ENCODE results near the gene MAP4K5. TPM values are rescaled to one million over a fixed set of nuclear protein-coding genes. Genes with fewer than 3 reads are reported as not detected.
A peak's percentile ranks its signal among the peaks of the same experiment; 100 is the strongest.
"Not testable (repeated sequence)": the region's sequence is repeated elsewhere in the genome, so short reads cannot be mapped to it uniquely, and the experiment has no call there.

The MAP4K5 gene
- total and polyA plus RNA-seq, 2 experiments from 2014 or later, result 98.0 to 166 TPM

DNA sequence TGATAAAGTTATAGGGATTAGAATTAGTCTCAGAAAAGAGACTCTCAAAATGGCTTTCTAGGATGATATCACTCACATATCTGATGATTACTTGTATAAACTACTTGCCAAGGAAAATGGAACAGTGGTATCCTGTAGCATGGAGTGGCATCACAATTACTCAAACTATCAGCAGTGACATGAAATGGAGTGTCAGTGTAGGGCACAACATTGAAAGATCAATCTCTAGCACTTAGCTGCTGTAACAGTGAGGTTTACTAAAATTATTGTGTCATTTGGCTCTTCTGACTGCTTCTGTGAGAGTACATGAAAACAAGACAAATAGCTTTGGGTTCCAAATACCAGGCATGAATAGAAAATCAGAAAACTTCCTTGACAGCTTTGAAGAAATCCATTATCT is 6.7 kb upstream of the MAP4K5 start:
- H3K36me3 ChIP-seq (ENCODE audit: low read depth), result no peaks in the 10 kb centered on the region
- no peaks in the 10 kb centered on the region for H3K9me2 ChIP-seq (ENCODE audit: insufficient read depth)
- H3K9me3 ChIP-seq (ENCODE audit: low read depth), result no peaks in the 10 kb centered on the region
- H3K79me2 ChIP-seq (ENCODE audit: insufficient read depth), result no peaks in the 10 kb centered on the region
- no peaks in the 10 kb centered on the region for H3F3A ChIP-seq (ENCODE audit: insufficient read depth)
- TF ChIP-seq EZH2 (IDR thresholded peaks at IDR 0.05; ENCODE audit: insufficient read depth, poor library complexity, severe bottlenecking), result no peak
- no peak for TF ChIP-seq EZH2phosphoT487 (IDR thresholded peaks at IDR 0.05; ENCODE audit: insufficient read depth, low read depth)
- no peak overlapping the region for H3K27ac ChIP-seq
- H4K20me1 ChIP-seq (ENCODE audit: insufficient read depth), result no peaks in the 10 kb centered on the region
- H3K4me2 ChIP-seq (ENCODE audit: unreplicated experiment), result no peak overlapping the region
- no peak overlapping the region for H2AFZ ChIP-seq
- no peak overlapping the region for H3K9ac ChIP-seq
- no peaks in the 10 kb centered on the region for H3K27me3 ChIP-seq (replicated peaks; ENCODE audit: insufficient read depth)
- H3K4me1 ChIP-seq (ENCODE audit: insufficient read depth), result no peaks in the 10 kb centered on the region
- DNase-seq, result no peak
- no peak overlapping the region for H3K4me3 ChIP-seq
- in situ Hi-C loops (cut with MboI), result loop anchor here (10.0 to 25.0 kb wide), 2 partner anchors 214 to 677 kb away; partner anchors contain the start of gene NEMF

DNA sequence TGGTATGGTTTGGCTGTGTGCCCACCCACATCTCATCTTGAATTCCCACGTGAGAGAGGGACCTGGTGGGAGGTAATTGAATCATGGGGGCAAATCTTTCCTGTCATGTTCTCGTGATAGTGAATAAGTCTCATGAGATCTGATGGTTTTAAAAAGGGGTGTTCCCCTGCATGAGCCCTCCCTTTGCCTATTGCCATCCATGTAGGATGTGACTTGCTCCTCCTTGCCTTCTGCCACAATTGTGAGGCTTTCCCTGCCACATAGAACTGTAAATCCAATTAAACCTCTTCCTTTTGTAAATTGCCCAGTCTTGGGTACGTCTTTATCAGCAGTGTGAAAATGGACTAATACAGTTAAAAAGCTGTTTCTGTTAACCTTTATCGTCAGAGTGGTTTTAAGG is 5.7 kb upstream of the MAP4K5 start:
- H2AFZ ChIP-seq; H3K79me2 ChIP-seq (ENCODE audit: insufficient read depth); H3K36me3 ChIP-seq (ENCODE audit: low read depth); H3K4me1 ChIP-seq (ENCODE audit: insufficient read depth); H3K9me3 ChIP-seq (ENCODE audit: low read depth); H3K27me3 ChIP-seq (replicated peaks; ENCODE audit: insufficient read depth); H3K27ac ChIP-seq; H3F3A ChIP-seq (ENCODE audit: insufficient read depth); H3K9me2 ChIP-seq (ENCODE audit: insufficient read depth); DNase-seq; H3K4me2 ChIP-seq (ENCODE audit: unreplicated experiment); H4K20me1 ChIP-seq (ENCODE audit: insufficient read depth); H3K4me3 ChIP-seq; H3K9ac ChIP-seq: not testable (repeated sequence)
- in situ Hi-C loops (cut with MboI), result loop anchor here (10.0 to 25.0 kb wide), 2 partner anchors 213 to 676 kb away; partner anchors contain the start of gene NEMF
- 50 to 56% methylated on average over 4 of the region's 4 CpGs for WGBS, 2 experiments (ENCODE audit: low coverage in 1 of 2, low lambda C conversion rate in 2 of 2, missing lambda C conversion rate in 2 of 2)

DNA sequence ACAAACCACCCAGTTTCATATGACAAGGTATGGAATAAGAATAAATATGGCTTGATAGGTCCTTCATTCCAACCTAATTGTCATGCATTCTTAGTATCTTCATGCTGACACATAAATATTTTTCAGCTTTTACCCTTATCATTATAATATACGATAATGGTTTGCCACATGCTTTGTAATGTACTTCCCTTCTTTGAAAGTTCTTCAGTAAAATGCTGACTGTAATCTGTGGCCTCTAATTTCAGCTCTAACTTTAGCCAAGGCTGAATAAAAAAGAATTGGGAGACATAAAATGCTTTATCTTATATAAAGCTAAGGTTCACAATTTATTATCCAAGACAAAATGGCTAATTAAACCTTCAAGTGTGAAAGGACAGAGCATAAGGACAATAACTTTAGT is 2.6 kb upstream of the MAP4K5 start:
- TF ChIP-seq EZH2 (IDR thresholded peaks at IDR 0.05; ENCODE audit: insufficient read depth, poor library complexity, severe bottlenecking) (no peak), EZH2phosphoT487 (IDR thresholded peaks at IDR 0.05; ENCODE audit: insufficient read depth, low read depth) (no peak)
- Histone ChIP-seq H3K9ac (no peak overlapping the region), H3K27ac (no peak overlapping the region), H3K4me1 (ENCODE audit: insufficient read depth) (peaks cover 2% of the 10 kb centered on the region; the same call in 1 of the 2 replicates), H3K79me2 (ENCODE audit: insufficient read depth) (peaks cover 23% of the 10 kb centered on the region), H3F3A (ENCODE audit: insufficient read depth) (peaks cover 17% of the 10 kb centered on the region), H3K9me3 (ENCODE audit: low read depth) (no peaks in the 10 kb centered on the region), H3K4me3 (no peak overlapping the region), H3K4me2 (ENCODE audit: unreplicated experiment) (no peak overlapping the region), H3K9me2 (ENCODE audit: insufficient read depth) (no peaks in the 10 kb centered on the region), H3K27me3 (replicated peaks; ENCODE audit: insufficient read depth) (no peaks in the 10 kb centered on the region), H2AFZ (no peak overlapping the region), H4K20me1 (ENCODE audit: insufficient read depth) (no peaks in the 10 kb centered on the region), H3K36me3 (ENCODE audit: low read depth) (no peaks in the 10 kb centered on the region)
- in situ Hi-C loops (cut with MboI), result loop anchor here (10.0 to 25.0 kb wide), 2 partner anchors 210 to 673 kb away; partner anchors contain the start of gene NEMF
- no peak for DNase-seq
- 43 to 72% methylated on average over 1 of the region's 1 CpG for WGBS, 2 experiments (ENCODE audit: low coverage in 1 of 2, low lambda C conversion rate in 2 of 2, missing lambda C conversion rate in 2 of 2)

DNA sequence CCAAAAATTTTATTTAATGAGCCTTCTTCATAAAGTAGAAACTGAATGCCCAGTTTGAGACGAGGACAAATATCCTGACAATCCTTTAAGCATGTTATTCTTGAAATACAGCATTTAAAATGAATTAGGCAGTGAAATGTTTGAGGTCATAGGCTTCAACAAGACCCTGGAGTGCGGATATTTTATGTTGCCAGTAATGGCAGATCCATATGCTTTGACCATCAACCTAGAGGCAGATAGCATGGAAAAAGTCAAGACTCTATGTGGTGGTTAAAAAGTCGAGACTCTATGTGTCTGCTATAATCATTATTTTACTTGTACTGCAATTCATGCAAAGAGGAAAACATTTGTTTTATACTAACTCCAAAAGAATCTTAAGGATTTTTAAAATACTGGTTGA is 2.0 kb upstream of the MAP4K5 start:
- Histone ChIP-seq H3K27ac (no peak overlapping the region), H4K20me1 (ENCODE audit: insufficient read depth) (no peaks in the 10 kb centered on the region), H3K4me2 (ENCODE audit: unreplicated experiment) (no peak overlapping the region), H2AFZ (no peak overlapping the region), H3K79me2 (ENCODE audit: insufficient read depth) (peaks cover 29% of the 10 kb centered on the region), H3K27me3 (replicated peaks; ENCODE audit: insufficient read depth) (no peaks in the 10 kb centered on the region), H3K36me3 (ENCODE audit: low read depth) (no peaks in the 10 kb centered on the region), H3K9me2 (ENCODE audit: insufficient read depth) (no peaks in the 10 kb centered on the region), H3K4me1 (ENCODE audit: insufficient read depth) (peaks cover 8% of the 10 kb centered on the region), H3K9ac (no peak overlapping the region), H3K9me3 (ENCODE audit: low read depth) (no peaks in the 10 kb centered on the region), H3K4me3 (no peak overlapping the region), H3F3A (ENCODE audit: insufficient read depth) (peaks cover 23% of the 10 kb centered on the region)
- WGBS, 2 experiments (ENCODE audit: low coverage in 1 of 2, low lambda C conversion rate in 2 of 2, missing lambda C conversion rate in 2 of 2), result 51 to 52% methylated on average over 3 of the region's 3 CpGs
- TF ChIP-seq EZH2phosphoT487 (IDR thresholded peaks at IDR 0.05; ENCODE audit: insufficient read depth, low read depth), result no peak
- no peak for TF ChIP-seq EZH2 (IDR thresholded peaks at IDR 0.05; ENCODE audit: insufficient read depth, poor library complexity, severe bottlenecking)
- DNase-seq, result no peak
- in situ Hi-C loops (cut with MboI), result loop anchor here (10.0 to 25.0 kb wide), 2 partner anchors 210 to 672 kb away; partner anchors contain the start of gene NEMF

DNA sequence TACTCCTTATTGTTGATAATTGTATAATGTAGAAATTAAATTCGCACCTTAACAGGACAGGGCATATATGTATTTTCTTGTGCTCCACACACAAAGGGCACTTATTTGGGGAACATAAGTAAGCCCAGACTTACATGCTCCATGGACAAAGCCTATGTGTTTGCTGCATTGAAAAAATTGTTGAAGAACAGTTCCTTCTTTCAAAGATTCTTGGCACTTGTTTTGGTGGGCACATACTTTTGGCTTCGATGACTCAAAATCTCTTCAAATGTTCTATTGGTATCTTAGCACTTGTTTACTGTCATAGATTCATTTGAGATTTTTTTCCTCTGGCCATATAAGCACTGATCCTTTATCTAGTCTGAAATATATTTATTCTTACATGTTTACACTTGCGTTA is 1.4 kb upstream of the MAP4K5 start:
- DNase-seq, result peak; percentile 39
- H3K9me2 ChIP-seq (ENCODE audit: insufficient read depth), result no peaks in the 10 kb centered on the region
- in situ Hi-C loops (cut with MboI), result loop anchor here (10.0 to 25.0 kb wide), 2 partner anchors 209 to 672 kb away; partner anchors contain the start of gene NEMF
- H3K27ac ChIP-seq, result no peak overlapping the region
- H3F3A ChIP-seq (ENCODE audit: insufficient read depth), result peaks cover 29% of the 10 kb centered on the region
- TF ChIP-seq EZH2 (IDR thresholded peaks at IDR 0.05; ENCODE audit: insufficient read depth, poor library complexity, severe bottlenecking) (no peak), EZH2phosphoT487 (IDR thresholded peaks at IDR 0.05; ENCODE audit: insufficient read depth, low read depth) (no peak)
- H3K36me3 ChIP-seq (ENCODE audit: low read depth), result no peaks in the 10 kb centered on the region
- no peaks in the 10 kb centered on the region for H3K9me3 ChIP-seq (ENCODE audit: low read depth)
- peaks cover 35% of the 10 kb centered on the region for H3K79me2 ChIP-seq (ENCODE audit: insufficient read depth)
- H2AFZ ChIP-seq, result no peak overlapping the region
- no peak overlapping the region for H3K4me3 ChIP-seq
- no peak overlapping the region for H3K9ac ChIP-seq
- no peaks in the 10 kb centered on the region for H4K20me1 ChIP-seq (ENCODE audit: insufficient read depth)
- H3K27me3 ChIP-seq (replicated peaks; ENCODE audit: insufficient read depth), result no peaks in the 10 kb centered on the region
- WGBS, 2 experiments (ENCODE audit: low coverage in 1 of 2, low lambda C conversion rate in 2 of 2, missing lambda C conversion rate in 2 of 2), result 75 to 83% methylated on average over 3 of the region's 3 CpGs
- no peak overlapping the region for H3K4me2 ChIP-seq (ENCODE audit: unreplicated experiment)
- peaks cover 14% of the 10 kb centered on the region for H3K4me1 ChIP-seq (ENCODE audit: insufficient read depth)

Data from GM23248 (cell line).